ENCODE results near the gene COP1.

DNA sequence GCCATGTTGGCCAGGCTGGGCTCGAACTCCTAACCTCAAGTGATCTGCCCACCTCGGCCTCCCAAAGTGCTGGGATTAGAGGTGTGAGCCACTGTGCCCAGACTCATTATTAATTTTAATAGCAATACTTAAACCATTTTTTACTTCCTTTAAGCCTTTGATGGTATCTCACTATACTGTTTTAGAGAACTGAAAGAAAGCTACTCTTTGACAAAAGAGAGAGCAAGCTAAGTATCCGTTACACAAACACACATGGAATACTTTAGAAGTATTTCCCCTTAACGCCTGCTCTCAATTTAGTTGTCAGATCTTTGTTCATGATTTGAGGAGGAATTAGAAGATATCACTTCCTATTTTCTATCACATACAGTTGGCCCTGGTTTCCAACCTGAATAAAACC is 189.4 kb downstream of the COP1 start:
- no peak for TF ChIP-seq POLR2AphosphoS5 (IDR thresholded peaks at IDR 0.05)
- TF ChIP-seq, protein P1, sequence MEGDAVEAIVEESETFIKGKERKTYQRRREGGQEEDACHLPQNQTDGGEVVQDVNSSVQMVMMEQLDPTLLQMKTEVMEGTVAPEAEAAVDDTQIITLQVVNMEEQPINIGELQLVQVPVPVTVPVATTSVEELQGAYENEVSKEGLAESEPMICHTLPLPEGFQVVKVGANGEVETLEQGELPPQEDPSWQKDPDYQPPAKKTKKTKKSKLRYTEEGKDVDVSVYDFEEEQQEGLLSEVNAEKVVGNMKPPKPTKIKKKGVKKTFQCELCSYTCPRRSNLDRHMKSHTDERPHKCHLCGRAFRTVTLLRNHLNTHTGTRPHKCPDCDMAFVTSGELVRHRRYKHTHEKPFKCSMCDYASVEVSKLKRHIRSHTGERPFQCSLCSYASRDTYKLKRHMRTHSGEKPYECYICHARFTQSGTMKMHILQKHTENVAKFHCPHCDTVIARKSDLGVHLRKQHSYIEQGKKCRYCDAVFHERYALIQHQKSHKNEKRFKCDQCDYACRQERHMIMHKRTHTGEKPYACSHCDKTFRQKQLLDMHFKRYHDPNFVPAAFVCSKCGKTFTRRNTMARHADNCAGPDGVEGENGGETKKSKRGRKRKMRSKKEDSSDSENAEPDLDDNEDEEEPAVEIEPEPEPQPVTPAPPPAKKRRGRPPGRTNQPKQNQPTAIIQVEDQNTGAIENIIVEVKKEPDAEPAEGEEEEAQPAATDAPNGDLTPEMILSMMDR (IDR thresholded peaks at IDR 0.05): no peak
